Stromal cell of bone marrow (primary cell): Measurements from ENCODE around the gene MAGI1.
A peak's percentile ranks its signal among the peaks of the same experiment; 100 is the strongest.
"Not testable (repeated sequence)": the region's sequence is repeated elsewhere in the genome, so short reads cannot be mapped to it uniquely, and the experiment has no call there.

Experiments
- DNase-seq: peaks from one replicate; pipeline ENCODE4 v3.0.0-alpha.2; 2012; ENCODE audit warnings: low read depth

The MAGI1 gene

GRCh38 chr3:65623362-65623761 lies 415.4 kb downstream of the MAGI1 start:
- DNase-seq, result no peak

- no peak for DNase-seq
Observed at GRCh38 chr3:65619888-65620287, 418.8 kb downstream of the MAGI1 start.

- peak; percentile 17 for DNase-seq
Observed at GRCh38 chr3:65619451-65619881, 419.3 kb downstream of the MAGI1 start.

GRCh38 chr3:65618599-65618998 lies 420.1 kb downstream of the MAGI1 start:
- no peak for DNase-seq

- no peak for DNase-seq
Observed at GRCh38 chr3:65617787-65618186, 420.9 kb downstream of the MAGI1 start.

GRCh38 chr3:65617209-65617608 lies 421.5 kb downstream of the MAGI1 start:
- no peak for DNase-seq

- DNase-seq, result no peak
Observed at GRCh38 chr3:65616563-65616962, 422.2 kb downstream of the MAGI1 start.

- DNase-seq, result no peak
Observed at GRCh38 chr3:65615329-65615728, 423.4 kb downstream of the MAGI1 start.

- no peak for DNase-seq
Observed at GRCh38 chr3:65614585-65614984, 424.1 kb downstream of the MAGI1 start.

- not testable (repeated sequence) for DNase-seq
Observed at GRCh38 chr3:65607965-65608460, 430.7 kb downstream of the MAGI1 start.

- DNase-seq, result no peak
Observed at GRCh38 chr3:65607101-65607500, 431.6 kb downstream of the MAGI1 start.

- no peak for DNase-seq
Observed at GRCh38 chr3:65605876-65606432, 432.8 kb downstream of the MAGI1 start.

GRCh38 chr3:65604863-65605526 lies 433.7 kb downstream of the MAGI1 start:
- no peak for DNase-seq

GRCh38 chr3:65603631-65604030 lies 435.1 kb downstream of the MAGI1 start:
- DNase-seq, result no peak

GRCh38 chr3:65600888-65601287 lies 437.8 kb downstream of the MAGI1 start:
- no peak for DNase-seq

- DNase-seq, result no peak
Observed at GRCh38 chr3:65597952-65598413, 440.7 kb downstream of the MAGI1 start.

GRCh38 chr3:65597226-65597951 lies 441.3 kb downstream of the MAGI1 start:
- no peak for DNase-seq

- DNase-seq, result no peak
Observed at GRCh38 chr3:65596571-65597225, 442.0 kb downstream of the MAGI1 start.

- DNase-seq, result no peak
Observed at GRCh38 chr3:65596029-65596300, 442.8 kb downstream of the MAGI1 start.

- no peak for DNase-seq
Observed at GRCh38 chr3:65595222-65596028, 443.3 kb downstream of the MAGI1 start.

- DNase-seq, result no peak
Observed at GRCh38 chr3:65593780-65594752, 444.7 kb downstream of the MAGI1 start.
